ENCODE results near the gene PTMA. TPM values are rescaled to one million over a fixed set of nuclear protein-coding genes. Genes with fewer than 3 reads are reported as not detected.
A peak's percentile ranks its signal among the peaks of the same experiment; 100 is the strongest.

The PTMA gene
- total RNA-seq, 2 experiments from 2014 or later = 2,780 to 3,053 TPM

DNA sequence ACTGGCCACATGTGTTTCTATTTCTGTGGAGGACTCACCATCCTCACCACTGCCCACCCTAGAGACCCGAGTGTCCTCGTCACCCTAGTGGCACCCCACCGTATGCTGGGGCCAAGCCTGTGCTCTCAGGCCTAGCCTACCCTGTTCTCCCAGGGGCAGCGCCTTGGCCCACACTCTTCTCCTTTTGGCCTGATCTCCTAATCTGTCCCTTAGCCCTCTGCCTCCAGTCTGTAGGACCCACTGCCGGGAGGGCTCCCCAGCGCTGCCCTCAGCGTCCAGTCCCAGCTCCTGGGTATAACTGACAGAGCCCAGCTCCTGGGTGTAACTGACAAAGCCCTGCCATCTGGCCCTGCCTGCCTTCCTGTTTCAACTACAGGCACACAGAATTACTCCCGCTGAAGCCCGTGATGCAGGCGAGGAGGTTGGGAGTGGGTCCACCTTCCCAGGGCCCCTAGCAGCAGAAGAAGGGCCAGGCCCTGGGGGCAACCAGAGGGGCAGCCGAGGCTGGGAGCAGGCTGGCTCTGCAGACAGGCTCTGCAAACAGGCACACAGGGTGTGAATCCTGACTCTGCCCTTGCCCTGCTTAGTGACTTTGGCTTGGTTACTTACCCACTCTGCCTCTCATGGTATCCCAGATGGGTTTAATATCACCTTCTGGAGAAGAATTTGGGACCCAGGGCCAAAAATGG lies 25.6 kb upstream of the PTMA start:
- peak overlapping the region; percentile 35; the same call in 1 of the 2 replicates for H3K4me2 ChIP-seq (ENCODE audit: low read length)
- peak; percentile 49 for DNase-seq (ENCODE audit: low spot score)
- H3K36me3 ChIP-seq (ENCODE audit: insufficient read depth, low read length) = no peaks in the 10 kb centered on the region
- no TSS peak for BruUV-seq (replicated peaks)
- POLR2A ChIA-PET = interaction anchor here (0.6 to 9.2 kb wide), 8 partner anchors 8 to 1542 kb away, joined by 3 to 102 read pairs (median 4); partner anchors contain the start of gene PTMA
- no peak for TF ChIP-seq EZH2phosphoT487 (IDR thresholded peaks at IDR 0.05; ENCODE audit: borderline replicate concordance, low read depth, low read length)
- TF ChIP-seq, protein P1, sequence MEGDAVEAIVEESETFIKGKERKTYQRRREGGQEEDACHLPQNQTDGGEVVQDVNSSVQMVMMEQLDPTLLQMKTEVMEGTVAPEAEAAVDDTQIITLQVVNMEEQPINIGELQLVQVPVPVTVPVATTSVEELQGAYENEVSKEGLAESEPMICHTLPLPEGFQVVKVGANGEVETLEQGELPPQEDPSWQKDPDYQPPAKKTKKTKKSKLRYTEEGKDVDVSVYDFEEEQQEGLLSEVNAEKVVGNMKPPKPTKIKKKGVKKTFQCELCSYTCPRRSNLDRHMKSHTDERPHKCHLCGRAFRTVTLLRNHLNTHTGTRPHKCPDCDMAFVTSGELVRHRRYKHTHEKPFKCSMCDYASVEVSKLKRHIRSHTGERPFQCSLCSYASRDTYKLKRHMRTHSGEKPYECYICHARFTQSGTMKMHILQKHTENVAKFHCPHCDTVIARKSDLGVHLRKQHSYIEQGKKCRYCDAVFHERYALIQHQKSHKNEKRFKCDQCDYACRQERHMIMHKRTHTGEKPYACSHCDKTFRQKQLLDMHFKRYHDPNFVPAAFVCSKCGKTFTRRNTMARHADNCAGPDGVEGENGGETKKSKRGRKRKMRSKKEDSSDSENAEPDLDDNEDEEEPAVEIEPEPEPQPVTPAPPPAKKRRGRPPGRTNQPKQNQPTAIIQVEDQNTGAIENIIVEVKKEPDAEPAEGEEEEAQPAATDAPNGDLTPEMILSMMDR (conservative IDR thresholded peaks at IDR 0.05; ENCODE audit: low read length) = no peak
- no peaks in the 10 kb centered on the region for H3K79me2 ChIP-seq (ENCODE audit: insufficient read depth, low read depth, low read length)
- no peak overlapping the region for H2AFZ ChIP-seq (ENCODE audit: low read length)
- CTCF ChIA-PET (ENCODE audit: unreplicated experiment) = interaction anchor here (1.0 kb wide), 1 partner anchor 11 kb away, joined by 3 read pairs; no protein-coding TSS in a partner anchor
- H4K20me1 ChIP-seq (ENCODE audit: insufficient read depth, low read length) = no peaks in the 10 kb centered on the region
- H3K9me3 ChIP-seq (ENCODE audit: low read length) = no peaks in the 10 kb centered on the region
- H3K9me2 ChIP-seq (ENCODE audit: insufficient read depth, low read length) = no peaks in the 10 kb centered on the region
- H3K4me3 ChIP-seq (ENCODE audit: low read depth, low read length, poor library complexity, severe bottlenecking) = no peak overlapping the region
- intact Hi-C loops (cut with micrococcal nuclease; ENCODE audit: unreplicated experiment) = no loop called here
- H3K4me1 ChIP-seq (ENCODE audit: insufficient read depth, low read length, poor library complexity, severe bottlenecking) = peaks cover 90% of the 10 kb centered on the region
- H3K27ac ChIP-seq (ENCODE audit: low read depth, low read length, poor library complexity, severe bottlenecking) = peak overlapping the region; percentile 71

DNA sequence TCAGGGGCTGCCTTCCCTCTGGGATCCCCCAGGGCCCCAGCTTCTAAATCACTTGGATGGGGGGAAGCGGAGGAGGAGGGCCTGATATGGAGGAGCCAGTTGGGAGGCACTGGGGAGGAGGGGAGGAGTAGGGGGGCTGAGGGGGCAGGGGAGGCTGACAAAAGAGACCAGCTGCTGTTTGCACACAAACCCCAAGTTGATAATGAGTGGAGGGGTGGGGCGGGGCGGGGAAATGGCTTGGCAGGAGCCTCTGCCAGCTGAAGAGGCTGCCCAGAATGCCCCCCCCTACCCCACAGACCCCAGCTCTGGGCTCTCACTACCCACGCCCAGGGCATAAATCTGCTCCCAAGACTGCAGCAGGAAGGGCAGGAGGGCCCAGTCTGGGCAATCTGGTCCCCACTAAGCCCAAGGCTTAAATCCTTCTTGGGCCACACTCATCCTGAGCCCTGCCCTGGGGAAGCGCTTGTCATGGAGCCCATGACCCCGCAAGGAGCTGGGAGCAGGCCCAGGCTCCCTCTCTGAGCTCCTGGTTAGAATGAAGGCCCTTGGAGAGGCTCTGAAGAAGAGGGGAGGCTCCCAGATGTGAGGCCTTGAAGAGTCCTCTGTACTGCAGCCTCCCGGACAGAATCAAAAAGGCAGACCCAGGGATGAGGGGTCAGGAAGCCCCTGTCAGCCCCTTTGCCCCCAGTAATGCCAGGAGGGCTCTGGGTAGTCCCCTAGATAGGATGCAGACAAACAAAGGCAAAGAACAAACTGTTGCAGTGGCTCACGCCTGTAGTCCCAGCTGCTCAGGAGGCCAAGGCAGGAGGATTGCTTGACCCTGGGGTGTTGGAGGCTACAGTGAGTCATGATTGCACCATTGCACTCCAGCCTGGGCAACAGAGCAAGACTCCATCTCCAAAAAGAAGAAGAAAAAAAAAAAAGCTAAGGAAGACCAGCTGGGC lies 24.8 kb upstream of the PTMA start:
- no peaks in the 10 kb centered on the region for H3K36me3 ChIP-seq (ENCODE audit: insufficient read depth, low read length)
- no peaks in the 10 kb centered on the region for H3K9me2 ChIP-seq (ENCODE audit: insufficient read depth, low read length)
- H3K4me2 ChIP-seq (ENCODE audit: low read length) = peak overlapping the region; percentile 76
- BruUV-seq (replicated peaks) = no TSS peak
- no peaks in the 10 kb centered on the region for H4K20me1 ChIP-seq (ENCODE audit: insufficient read depth, low read length)
- peak overlapping the region; percentile 71 for H3K27ac ChIP-seq (ENCODE audit: low read depth, low read length, poor library complexity, severe bottlenecking)
- ChIA-PET CTCF (ENCODE audit: unreplicated experiment) (interaction anchor here (0.5 to 2.1 kb wide), 5 partner anchors 8 to 29 kb away, joined by 3 to 15 read pairs (median 4); no protein-coding TSS in a partner anchor), POLR2A (interaction anchor here (0.6 to 9.2 kb wide), 13 partner anchors 9 to 1542 kb away, joined by 3 to 102 read pairs (median 4); partner anchors contain the start of gene PTMA)
- no peak overlapping the region; the same call in 1 of the 2 replicates for H2AFZ ChIP-seq (ENCODE audit: low read length)
- intact Hi-C loops (cut with micrococcal nuclease; ENCODE audit: unreplicated experiment) = no loop called here
- H3K9me3 ChIP-seq (ENCODE audit: low read length) = no peaks in the 10 kb centered on the region
- H3K79me2 ChIP-seq (ENCODE audit: insufficient read depth, low read depth, low read length) = no peaks in the 10 kb centered on the region
- no peak overlapping the region for H3K4me3 ChIP-seq (ENCODE audit: low read depth, low read length, poor library complexity, severe bottlenecking)
- peaks cover 88% of the 10 kb centered on the region for H3K4me1 ChIP-seq (ENCODE audit: insufficient read depth, low read length, poor library complexity, severe bottlenecking)
- DNase-seq (ENCODE audit: low spot score) = peak; percentile 35
- TF ChIP-seq, protein P1 (conservative IDR thresholded peaks at IDR 0.05; ENCODE audit: low read length) = no peak
- TF ChIP-seq EZH2phosphoT487 (IDR thresholded peaks at IDR 0.05; ENCODE audit: borderline replicate concordance, low read depth, low read length) = no peak
